NOMO-1 (cell line): ENCODE results near the gene TSPAN9.

Experiments
- DNase-seq, 2 experiments: peaks; one replicate each; lab custom pipeline; 2025; ENCODE audit not compliant: unreplicated experiment in 2 of 2; lab: John Stamatoyannopoulos, UW

Gene TSPAN9

GRCh38 chr12:3218228-3219171, 141.3 kb downstream of the TSPAN9 start:
- no peak for DNase-seq

- DNase-seq, result no peak
These were observed 142.1 kb downstream of the TSPAN9 start for GRCh38 chr12:3219233-3219632.

- no peak for DNase-seq
These were observed 143.5 kb downstream of the TSPAN9 start for GRCh38 chr12:3220382-3221321.

GRCh38 chr12:3222306-3222705, 145.1 kb downstream of the TSPAN9 start:
- DNase-seq, result no peak

GRCh38 chr12:3222979-3223378, 145.8 kb downstream of the TSPAN9 start:
- no peak for DNase-seq

- DNase-seq, result no peak
These were observed 146.7 kb downstream of the TSPAN9 start for GRCh38 chr12:3223601-3224529.

GRCh38 chr12:3224530-3224903, 147.3 kb downstream of the TSPAN9 start:
- DNase-seq, result no peak

GRCh38 chr12:3225154-3225795, 148.1 kb downstream of the TSPAN9 start:
- no peak for DNase-seq

GRCh38 chr12:3225796-3226180, 148.6 kb downstream of the TSPAN9 start:
- DNase-seq, result no peak

- no peak for DNase-seq
These were observed 149.1 kb downstream of the TSPAN9 start for GRCh38 chr12:3226264-3226663.

GRCh38 chr12:3227076-3227975, 150.1 kb downstream of the TSPAN9 start:
- DNase-seq, result no peak

- DNase-seq, result no peak
These were observed 151.4 kb downstream of the TSPAN9 start for GRCh38 chr12:3228552-3228951.

GRCh38 chr12:3229577-3229976, 152.4 kb downstream of the TSPAN9 start:
- no peak for DNase-seq

- no peak for DNase-seq
These were observed 153.7 kb downstream of the TSPAN9 start for GRCh38 chr12:3230758-3231375.

GRCh38 chr12:3231399-3231876, 154.3 kb downstream of the TSPAN9 start:
- no peak for DNase-seq

- no peak for DNase-seq
These were observed 156.6 kb downstream of the TSPAN9 start for GRCh38 chr12:3233797-3234196.

GRCh38 chr12:3236345-3237187, 159.4 kb downstream of the TSPAN9 start:
- no peak for DNase-seq
